ENCODE results near the gene NFX1. TPM values are rescaled to one million over a fixed set of nuclear protein-coding genes. Genes with fewer than 3 reads are reported as not detected.

Gene NFX1
- polyA plus RNA-seq, 1 donor, result 33.4 TPM

GRCh38 chr9:33250458-33250995 is 39.8 kb upstream of the NFX1 start:
- WGBS (ENCODE audit: insufficient coverage, low lambda C conversion rate), result 100% methylated on average over 1 of the region's 1 CpG
- H3K36me3 ChIP-seq (ENCODE audit: control insufficient read depth, insufficient read depth, low read length), result peaks cover 46% of the 10 kb centered on the region
- peaks cover 8% of the 10 kb centered on the region for H3K4me1 ChIP-seq (ENCODE audit: control insufficient read depth, insufficient read depth, low read length)
- no peak overlapping the region for H3K4me3 ChIP-seq (ENCODE audit: low read length)
- H3K27me3 ChIP-seq (ENCODE audit: control insufficient read depth, insufficient read depth, low read length), result no peaks in the 10 kb centered on the region
- no peak for DNase-seq
- no peak overlapping the region for H3K27ac ChIP-seq (ENCODE audit: low read length)
- H3K9me3 ChIP-seq (ENCODE audit: control insufficient read depth, low read depth, low read length), result no peaks in the 10 kb centered on the region

DNA sequence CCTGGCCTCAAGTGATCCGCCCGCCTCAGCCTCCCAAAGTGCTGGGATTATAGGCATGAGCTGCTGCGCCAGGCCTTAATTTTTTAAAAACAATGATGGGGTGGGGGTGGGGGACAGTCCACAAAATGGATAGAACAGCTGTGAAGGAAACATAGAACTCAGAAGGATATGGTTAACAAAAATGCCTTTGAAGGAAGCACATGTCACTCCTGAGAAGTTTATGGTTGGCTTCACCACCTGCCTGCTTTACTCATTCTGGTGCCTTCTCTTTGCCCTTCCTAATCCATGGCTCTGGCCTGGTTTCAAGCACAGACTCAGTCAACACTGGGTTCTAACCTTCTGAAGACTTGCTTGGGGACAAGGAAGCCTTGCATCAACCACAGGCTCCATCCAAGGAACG is 36.1 kb upstream of the NFX1 start:
- Histone ChIP-seq H3K4me3 (ENCODE audit: low read length) (no peak overlapping the region), H3K36me3 (ENCODE audit: control insufficient read depth, insufficient read depth, low read length) (peaks cover 62% of the 10 kb centered on the region), H3K27me3 (ENCODE audit: control insufficient read depth, insufficient read depth, low read length) (no peaks in the 10 kb centered on the region), H3K9me3 (ENCODE audit: control insufficient read depth, low read depth, low read length) (no peaks in the 10 kb centered on the region), H3K27ac (ENCODE audit: low read length) (no peak overlapping the region), H3K4me1 (ENCODE audit: control insufficient read depth, insufficient read depth, low read length) (peaks cover 8% of the 10 kb centered on the region)
- no peak for DNase-seq
- 100% methylated on average over 1 of the region's 4 CpGs for WGBS (ENCODE audit: insufficient coverage, low lambda C conversion rate)

GRCh38 chr9:33255014-33255413 is 35.3 kb upstream of the NFX1 start:
- no peaks in the 10 kb centered on the region for H3K27me3 ChIP-seq (ENCODE audit: control insufficient read depth, insufficient read depth, low read length)
- no peak overlapping the region for H3K4me3 ChIP-seq (ENCODE audit: low read length)
- H3K4me1 ChIP-seq (ENCODE audit: control insufficient read depth, insufficient read depth, low read length), result peaks cover 8% of the 10 kb centered on the region
- peaks cover 64% of the 10 kb centered on the region for H3K36me3 ChIP-seq (ENCODE audit: control insufficient read depth, insufficient read depth, low read length)
- no peaks in the 10 kb centered on the region for H3K9me3 ChIP-seq (ENCODE audit: control insufficient read depth, low read depth, low read length)
- H3K27ac ChIP-seq (ENCODE audit: low read length), result no peak overlapping the region
- DNase-seq, result no peak
- no CpG with 5 or more reads among the region's 8 CpGs for WGBS (ENCODE audit: insufficient coverage, low lambda C conversion rate)

- no peak overlapping the region for H3K4me3 ChIP-seq (ENCODE audit: low read length)
- H3K27ac ChIP-seq (ENCODE audit: low read length), result no peak overlapping the region
- H3K36me3 ChIP-seq (ENCODE audit: control insufficient read depth, insufficient read depth, low read length), result peaks cover 67% of the 10 kb centered on the region
- H3K9me3 ChIP-seq (ENCODE audit: control insufficient read depth, low read depth, low read length), result no peaks in the 10 kb centered on the region
- no peaks in the 10 kb centered on the region for H3K27me3 ChIP-seq (ENCODE audit: control insufficient read depth, insufficient read depth, low read length)
- 100% methylated on average over 1 of the region's 4 CpGs for WGBS (ENCODE audit: insufficient coverage, low lambda C conversion rate)
- DNase-seq, result no peak
- H3K4me1 ChIP-seq (ENCODE audit: control insufficient read depth, insufficient read depth, low read length), result peaks cover 8% of the 10 kb centered on the region
These were observed 34.8 kb upstream of the NFX1 start for GRCh38 chr9:33255471-33255870.

DNA sequence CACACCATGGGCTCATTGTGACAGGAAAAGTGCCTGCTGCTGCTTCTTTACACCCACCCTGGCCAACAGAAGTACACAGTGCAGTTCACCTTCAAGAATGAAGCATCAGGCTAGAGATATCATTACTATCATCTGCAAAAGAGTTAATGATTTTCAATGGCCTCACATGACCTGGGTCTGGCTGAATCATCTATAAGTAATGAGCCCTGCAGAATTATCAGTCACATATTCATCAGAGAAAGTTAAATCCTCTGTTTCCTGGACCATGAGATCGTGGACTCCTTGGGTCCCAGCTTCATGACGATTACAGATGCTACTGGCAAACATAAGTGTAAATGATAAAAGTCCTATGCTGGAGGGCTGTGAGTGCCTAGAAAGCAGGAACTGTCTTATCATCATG is 34.1 kb upstream of the NFX1 start:
- DNase-seq, result no peak
- no CpG with 5 or more reads among the region's 2 CpGs for WGBS (ENCODE audit: insufficient coverage, low lambda C conversion rate)
- H3K27ac ChIP-seq (ENCODE audit: low read length), result no peak overlapping the region

GRCh38 chr9:33257276-33257675 is 33.0 kb upstream of the NFX1 start:
- WGBS (ENCODE audit: insufficient coverage, low lambda C conversion rate), result 90% methylated on average over 2 of the region's 4 CpGs
- Histone ChIP-seq H3K27me3 (ENCODE audit: control insufficient read depth, insufficient read depth, low read length) (no peaks in the 10 kb centered on the region), H3K36me3 (ENCODE audit: control insufficient read depth, insufficient read depth, low read length) (peaks cover 79% of the 10 kb centered on the region)

More for the DNA sequence above, 34.1 kb upstream of the NFX1 start:
- H3K4me1 ChIP-seq (ENCODE audit: control insufficient read depth, insufficient read depth, low read length), result peaks cover 8% of the 10 kb centered on the region
- no peak overlapping the region for H3K4me3 ChIP-seq (ENCODE audit: low read length)
- no peaks in the 10 kb centered on the region for H3K27me3 ChIP-seq (ENCODE audit: control insufficient read depth, insufficient read depth, low read length)
- peaks cover 73% of the 10 kb centered on the region for H3K36me3 ChIP-seq (ENCODE audit: control insufficient read depth, insufficient read depth, low read length)
- no peaks in the 10 kb centered on the region for H3K9me3 ChIP-seq (ENCODE audit: control insufficient read depth, low read depth, low read length)

GRCh38 chr9:33260372-33260771 is 29.9 kb upstream of the NFX1 start:
- WGBS (ENCODE audit: insufficient coverage, low lambda C conversion rate), result 100% methylated on average over 1 of the region's 1 CpG
- no peaks in the 10 kb centered on the region for H3K4me1 ChIP-seq (ENCODE audit: control insufficient read depth, insufficient read depth, low read length)
- no peak overlapping the region for H3K4me3 ChIP-seq (ENCODE audit: low read length)
- no peaks in the 10 kb centered on the region for H3K27me3 ChIP-seq (ENCODE audit: control insufficient read depth, insufficient read depth, low read length)
- no peak overlapping the region for H3K27ac ChIP-seq (ENCODE audit: low read length)
- no peak for DNase-seq
- H3K36me3 ChIP-seq (ENCODE audit: control insufficient read depth, insufficient read depth, low read length), result peaks cover 51% of the 10 kb centered on the region
- H3K9me3 ChIP-seq (ENCODE audit: control insufficient read depth, low read depth, low read length), result no peaks in the 10 kb centered on the region

More at GRCh38 chr9:33257276-33257675, 33.0 kb upstream of the NFX1 start:
- DNase-seq, result no peak
- no peaks in the 10 kb centered on the region for H3K9me3 ChIP-seq (ENCODE audit: control insufficient read depth, low read depth, low read length)
- peaks cover 8% of the 10 kb centered on the region for H3K4me1 ChIP-seq (ENCODE audit: control insufficient read depth, insufficient read depth, low read length)
- H3K27ac ChIP-seq (ENCODE audit: low read length), result no peak overlapping the region
- H3K4me3 ChIP-seq (ENCODE audit: low read length), result no peak overlapping the region

- DNase-seq, result peak in 1 of 2 donors; percentile 35
- WGBS (ENCODE audit: insufficient coverage, low lambda C conversion rate), result no CpG with 5 or more reads among the region's 25 CpGs
- Histone ChIP-seq H3K27ac (ENCODE audit: low read length) (peak overlapping the region; percentile 51), H3K27me3 (ENCODE audit: control insufficient read depth, insufficient read depth, low read length) (no peaks in the 10 kb centered on the region), H3K36me3 (ENCODE audit: control insufficient read depth, insufficient read depth, low read length) (peaks cover 37% of the 10 kb centered on the region), H3K4me3 (ENCODE audit: low read length) (peak overlapping the region; percentile 75), H3K4me1 (ENCODE audit: control insufficient read depth, insufficient read depth, low read length) (peaks cover 7% of the 10 kb centered on the region), H3K9me3 (ENCODE audit: control insufficient read depth, low read depth, low read length) (no peaks in the 10 kb centered on the region)
These were observed 26.9 kb upstream of the NFX1 start for GRCh38 chr9:33263131-33264002.

DNA sequence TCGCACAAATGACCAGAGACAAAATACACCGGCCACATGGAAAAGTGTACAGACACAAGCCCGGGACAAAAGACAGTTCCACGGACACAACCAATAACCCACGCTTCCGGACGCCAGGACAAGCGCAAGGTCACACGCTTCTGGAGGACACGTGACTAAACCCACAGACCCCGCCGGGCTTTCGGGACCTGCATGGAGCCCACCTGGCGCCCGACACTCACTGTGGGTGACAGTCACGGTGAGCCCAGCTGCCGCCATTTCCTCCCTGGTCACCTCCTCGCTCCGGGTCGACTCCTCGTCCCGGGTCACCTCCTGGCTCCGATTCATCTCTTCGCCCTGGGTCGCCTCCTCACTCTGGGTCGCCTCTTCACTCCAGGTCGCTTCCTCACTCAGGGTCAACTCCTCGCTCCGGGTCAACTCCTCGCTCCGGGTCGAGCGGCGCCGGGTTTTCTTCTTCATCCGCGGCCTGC is 26.3 kb upstream of the NFX1 start:
- H3K27ac ChIP-seq (ENCODE audit: low read length), result peak overlapping the region; percentile 51
- H3K9me3 ChIP-seq (ENCODE audit: control insufficient read depth, low read depth, low read length), result no peaks in the 10 kb centered on the region
- H3K27me3 ChIP-seq (ENCODE audit: control insufficient read depth, insufficient read depth, low read length), result no peaks in the 10 kb centered on the region
- peaks cover 7% of the 10 kb centered on the region for H3K4me1 ChIP-seq (ENCODE audit: control insufficient read depth, insufficient read depth, low read length)
- peaks cover 37% of the 10 kb centered on the region for H3K36me3 ChIP-seq (ENCODE audit: control insufficient read depth, insufficient read depth, low read length)
- WGBS (ENCODE audit: insufficient coverage, low lambda C conversion rate), result no CpG with 5 or more reads among the region's 37 CpGs
- H3K4me3 ChIP-seq (ENCODE audit: low read length), result peak overlapping the region; percentile 75
- peak; percentile 29 to 65 for DNase-seq

- Histone ChIP-seq H3K9me3 (ENCODE audit: control insufficient read depth, low read depth, low read length) (no peaks in the 10 kb centered on the region), H3K27ac (ENCODE audit: low read length) (peak within 1 kb of the TSS; percentile 73), H3K4me1 (ENCODE audit: control insufficient read depth, insufficient read depth, low read length) (peaks cover 7% of the 10 kb centered on the region), H3K4me3 (ENCODE audit: low read length) (peak within 1 kb of the TSS; percentile 82), H3K27me3 (ENCODE audit: control insufficient read depth, insufficient read depth, low read length) (no peaks in the 10 kb centered on the region), H3K36me3 (ENCODE audit: control insufficient read depth, insufficient read depth, low read length) (peaks cover 38% of the 10 kb centered on the region)
- WGBS (ENCODE audit: insufficient coverage, low lambda C conversion rate), result no CpG with 5 or more reads among the region's 67 CpGs
- DNase-seq, result peak; percentile 99
These were observed 25.7 kb upstream of the NFX1 start, which contains the start of the genes BAG1 and CHMP5 for GRCh38 chr9:33264473-33265177. Gene BAG1 (minus strand): TSS chr9:33264708. Gene CHMP5 (plus strand): TSS chr9:33265049. CDS start chr9:33265079, 30 bp downstream.
